Astrocyte (in vitro differentiated cells and primary cell): Measurements from ENCODE around the gene BFSP2. TPM values are rescaled to one million over a fixed set of nuclear protein-coding genes. Genes with fewer than 3 reads are reported as not detected.

Experiments used
- DNase-seq: peaks from one replicate; pipeline ENCODE4 v3.0.0-alpha.2; 2010; ENCODE audit warnings: low read depth
- FAIRE-seq: peaks from 2 replicates; lab custom pipeline; 2011; peaks lifted over from hg19 to GRCh38; lab: Jason Lieb, UNC
- H2AFZ ChIP-seq: 2 replicates; pipeline ENCODE4 v1.6.0; 2012; ENCODE audit warnings: low read depth, low read length, inconsistent platforms
- H3K27ac ChIP-seq: 2 replicates; pipeline ENCODE4 v1.5.1; 2011; ENCODE audit warnings: low read depth, low read length, inconsistent platforms
- H3K27me3 ChIP-seq: 2 replicates; pipeline ENCODE4 v1.6.0; 2011; ENCODE audit warnings: low read length, inconsistent platforms; ENCODE audit not compliant: insufficient read depth
- H3K36me3 ChIP-seq: 2 replicates; pipeline ENCODE4 v1.5.1; 2011; ENCODE audit warnings: low read length, inconsistent platforms; ENCODE audit not compliant: insufficient read depth
- H3K4me1 ChIP-seq: 2 replicates; pipeline ENCODE4 v1.5.1; 2011; ENCODE audit warnings: low read length, inconsistent platforms; ENCODE audit not compliant: insufficient read depth
- H3K4me2 ChIP-seq: 2 replicates; pipeline ENCODE4 v1.6.0; 2012; ENCODE audit warnings: low read length, inconsistent platforms
- H3K4me3 ChIP-seq: 2 replicates; pipeline ENCODE4 v1.5.1; 2011; ENCODE audit warnings: low read depth, mild to moderate bottlenecking, low read length, inconsistent platforms; ENCODE audit not compliant: insufficient read depth
- H3K79me2 ChIP-seq: 2 replicates; pipeline ENCODE4 v1.6.0; 2012; ENCODE audit warnings: mild to moderate bottlenecking, low read length, inconsistent platforms; ENCODE audit not compliant: insufficient read depth
- H3K9ac ChIP-seq: 2 replicates; pipeline ENCODE4 v1.6.0; 2012; ENCODE audit warnings: mild to moderate bottlenecking, low read length, inconsistent platforms
- H3K9me3 ChIP-seq: 2 replicates; pipeline ENCODE4 v1.5.1; 2012; ENCODE audit warnings: low read depth, mild to moderate bottlenecking, low read length, inconsistent platforms; ENCODE audit not compliant: insufficient read depth
- H4K20me1 ChIP-seq: 2 replicates; pipeline ENCODE4 v1.6.0; 2012; ENCODE audit warnings: low read length, inconsistent platforms; ENCODE audit not compliant: insufficient read depth
- H3K27ac Mint-ChIP-seq: one replicate; pipeline ENCODE4 v1.8.0; 2021; ENCODE audit warnings: mild to moderate bottlenecking, mixed read lengths; ENCODE audit not compliant: unreplicated experiment
- H3K27me3 Mint-ChIP-seq: one replicate; pipeline ENCODE4 v1.8.0; 2021; ENCODE audit warnings: low read depth, mixed read lengths; ENCODE audit not compliant: unreplicated experiment
- H3K36me3 Mint-ChIP-seq: one replicate; pipeline ENCODE4 v1.8.0; 2021; ENCODE audit warnings: low read depth, mixed read lengths; ENCODE audit not compliant: unreplicated experiment
- H3K4me1 Mint-ChIP-seq: one replicate; pipeline ENCODE4 v1.8.0; 2021; ENCODE audit warnings: low read depth, mixed read lengths; ENCODE audit not compliant: unreplicated experiment
- H3K4me3 Mint-ChIP-seq: one replicate; pipeline ENCODE4 v1.8.0; 2021; ENCODE audit warnings: mild to moderate bottlenecking, moderate library complexity, mixed read lengths; ENCODE audit not compliant: unreplicated experiment
- H3K9me3 Mint-ChIP-seq: one replicate; pipeline ENCODE4 v1.8.0; 2021; ENCODE audit warnings: mild to moderate bottlenecking, mixed read lengths; ENCODE audit not compliant: unreplicated experiment
- EZH2 ChIP-seq: IDR thresholded peaks from 2 replicates; pipeline ENCODE4 v1.6.1; 2012; ENCODE audit warnings: mild to moderate bottlenecking, low read length, inconsistent platforms; ENCODE audit not compliant: insufficient read depth
- total RNA-seq: library from RNA; stranded (reverse); gene quantifications from 2 replicates; pipeline ENCODE4 v1.2.1, GENCODE V29; 2021
- TF ChIP-seq, protein P1 (sequence below): IDR thresholded peaks from 2 replicates; pipeline ENCODE4 v1.5.1; 2011; ENCODE audit warnings: low read depth, mild to moderate bottlenecking, inconsistent platforms, low read length, moderate library complexity; ENCODE audit not compliant: insufficient read depth

BFSP2 gene
- total RNA-seq, 1 donor from 2014 or later = not detected

DNA sequence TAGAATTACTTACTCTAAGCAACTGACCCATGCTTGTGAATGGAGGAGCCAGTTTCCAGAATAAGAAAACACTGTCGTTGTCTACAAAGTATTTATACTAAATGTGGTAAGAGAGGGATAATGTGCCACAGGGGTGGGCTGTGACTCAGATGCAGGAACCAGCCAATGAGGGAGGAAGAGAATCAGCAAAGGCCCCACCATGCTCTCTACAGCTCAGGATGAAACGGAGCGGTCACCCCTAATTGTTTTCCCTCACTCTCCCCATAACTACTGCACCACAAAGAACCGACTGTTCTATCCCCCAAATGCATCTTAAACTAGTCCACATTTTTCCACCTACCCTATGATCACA is 44.5 kb downstream of the BFSP2 start:
- Mint-ChIP-seq H3K36me3 (no peaks in the 10 kb centered on the region), H3K27ac (no peak overlapping the region), H3K4me3 (no peak overlapping the region), H3K27me3 (no peaks in the 10 kb centered on the region), H3K9me3 (peaks cover 4% of the 10 kb centered on the region), H3K4me1 (peaks cover 5% of the 10 kb centered on the region)
- H3K4me2 ChIP-seq = peak overlapping the region; percentile 2
- DNase-seq (no peak), FAIRE-seq (no peak)
- no peak overlapping the region for H3K4me3 ChIP-seq
- H3K9ac ChIP-seq = no peak overlapping the region
- H3K27ac ChIP-seq = no peak overlapping the region
- H3K4me1 ChIP-seq = peaks cover 5% of the 10 kb centered on the region
- no peaks in the 10 kb centered on the region for H3K27me3 ChIP-seq
- H2AFZ ChIP-seq = no peak overlapping the region
- TF ChIP-seq EZH2 = no peak
- TF ChIP-seq, protein P1, sequence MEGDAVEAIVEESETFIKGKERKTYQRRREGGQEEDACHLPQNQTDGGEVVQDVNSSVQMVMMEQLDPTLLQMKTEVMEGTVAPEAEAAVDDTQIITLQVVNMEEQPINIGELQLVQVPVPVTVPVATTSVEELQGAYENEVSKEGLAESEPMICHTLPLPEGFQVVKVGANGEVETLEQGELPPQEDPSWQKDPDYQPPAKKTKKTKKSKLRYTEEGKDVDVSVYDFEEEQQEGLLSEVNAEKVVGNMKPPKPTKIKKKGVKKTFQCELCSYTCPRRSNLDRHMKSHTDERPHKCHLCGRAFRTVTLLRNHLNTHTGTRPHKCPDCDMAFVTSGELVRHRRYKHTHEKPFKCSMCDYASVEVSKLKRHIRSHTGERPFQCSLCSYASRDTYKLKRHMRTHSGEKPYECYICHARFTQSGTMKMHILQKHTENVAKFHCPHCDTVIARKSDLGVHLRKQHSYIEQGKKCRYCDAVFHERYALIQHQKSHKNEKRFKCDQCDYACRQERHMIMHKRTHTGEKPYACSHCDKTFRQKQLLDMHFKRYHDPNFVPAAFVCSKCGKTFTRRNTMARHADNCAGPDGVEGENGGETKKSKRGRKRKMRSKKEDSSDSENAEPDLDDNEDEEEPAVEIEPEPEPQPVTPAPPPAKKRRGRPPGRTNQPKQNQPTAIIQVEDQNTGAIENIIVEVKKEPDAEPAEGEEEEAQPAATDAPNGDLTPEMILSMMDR = no peak
- H3K79me2 ChIP-seq = no peaks in the 10 kb centered on the region
- no peaks in the 10 kb centered on the region for H4K20me1 ChIP-seq
- H3K9me3 ChIP-seq = no peaks in the 10 kb centered on the region
- H3K36me3 ChIP-seq = no peaks in the 10 kb centered on the region

DNA sequence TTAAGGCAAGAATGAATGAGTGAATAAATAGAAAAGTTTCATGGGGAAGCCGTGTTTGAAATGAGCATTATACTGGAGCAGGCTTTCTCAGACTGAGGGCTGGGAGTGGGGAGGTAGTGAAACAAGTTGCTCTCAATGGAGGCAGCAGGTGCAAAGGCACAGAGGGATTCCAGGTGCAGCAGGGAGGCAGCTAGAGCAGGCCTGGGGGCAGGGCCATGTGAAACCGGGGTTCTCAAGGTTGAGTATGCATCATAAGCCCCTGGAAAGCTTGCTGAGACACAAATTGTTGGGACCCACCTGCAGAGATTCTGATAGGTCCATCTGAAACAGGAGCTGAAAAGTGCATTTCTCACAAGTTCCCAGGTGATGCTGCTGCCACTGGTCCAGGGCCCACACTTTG is 45.3 kb downstream of the BFSP2 start:
- H3K27ac ChIP-seq = no peak overlapping the region
- Mint-ChIP-seq H3K27me3 (no peaks in the 10 kb centered on the region), H3K4me3 (no peak overlapping the region), H3K36me3 (no peaks in the 10 kb centered on the region), H3K9me3 (no peaks in the 10 kb centered on the region), H3K27ac (no peak overlapping the region), H3K4me1 (peaks cover 5% of the 10 kb centered on the region)
- no peaks in the 10 kb centered on the region for H3K79me2 ChIP-seq
- H3K4me3 ChIP-seq = no peak overlapping the region
- H3K4me1 ChIP-seq = peaks cover 5% of the 10 kb centered on the region
- no peaks in the 10 kb centered on the region for H4K20me1 ChIP-seq
- no peak overlapping the region for H2AFZ ChIP-seq
- DNase-seq = no peak
- H3K27me3 ChIP-seq = no peaks in the 10 kb centered on the region
- no peak for FAIRE-seq
- no peaks in the 10 kb centered on the region for H3K36me3 ChIP-seq
- no peak overlapping the region for H3K9ac ChIP-seq
- H3K9me3 ChIP-seq = no peaks in the 10 kb centered on the region
- TF ChIP-seq, protein P1 = no peak
- no peak for TF ChIP-seq EZH2
- no peak overlapping the region for H3K4me2 ChIP-seq

DNA sequence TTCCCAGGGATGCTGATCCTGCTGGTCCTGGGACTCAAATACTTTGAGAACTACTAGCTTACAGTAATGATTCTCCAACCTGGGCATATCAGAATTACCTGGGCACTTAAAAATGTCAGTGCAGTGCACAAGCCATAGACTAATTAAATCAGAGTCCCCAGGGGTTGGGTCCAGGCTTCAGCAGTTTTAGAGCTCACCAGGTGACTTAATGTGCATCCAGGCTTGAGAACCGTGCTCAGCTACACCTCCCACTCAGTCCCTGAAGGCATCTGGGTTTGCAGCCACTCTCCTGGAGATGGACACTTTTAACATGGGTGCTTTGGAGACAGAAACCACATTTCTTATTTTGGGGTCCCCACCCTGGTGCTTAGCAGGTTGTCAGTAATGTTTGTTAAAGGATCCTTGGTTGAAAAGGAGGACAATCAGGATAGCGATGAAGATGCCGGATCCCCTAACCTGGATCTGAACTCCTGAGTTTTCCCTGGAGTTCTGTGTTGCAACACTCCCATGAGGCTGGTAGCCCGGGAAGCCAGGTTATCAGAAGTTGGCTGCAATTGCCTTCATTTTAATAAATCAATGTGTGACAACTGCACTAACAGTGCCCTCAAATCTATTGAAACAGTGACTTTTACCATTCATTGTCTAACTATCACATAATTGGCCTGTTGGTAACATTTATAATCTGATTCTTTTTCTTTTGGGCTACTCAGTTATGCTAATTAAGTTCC is 48.1 kb downstream of the BFSP2 start:
- Histone ChIP-seq H3K9ac (no peak overlapping the region), H3K27me3 (no peaks in the 10 kb centered on the region), H3K36me3 (no peaks in the 10 kb centered on the region), H3K79me2 (no peaks in the 10 kb centered on the region), H3K27ac (no peak overlapping the region), H2AFZ (no peak overlapping the region), H3K9me3 (no peaks in the 10 kb centered on the region), H3K4me3 (no peak overlapping the region), H3K4me1 (peaks cover 5% of the 10 kb centered on the region), H4K20me1 (no peaks in the 10 kb centered on the region), H3K4me2 (no peak overlapping the region)
- Mint-ChIP-seq H3K27ac (no peak overlapping the region), H3K4me3 (no peak overlapping the region), H3K9me3 (no peaks in the 10 kb centered on the region), H3K36me3 (no peaks in the 10 kb centered on the region), H3K4me1 (peaks cover 14% of the 10 kb centered on the region), H3K27me3 (no peaks in the 10 kb centered on the region)
- no peak for DNase-seq
- no peak for FAIRE-seq
- TF ChIP-seq, protein P1 = no peak
- TF ChIP-seq EZH2 = no peak
